ENCODE results near the gene TPM1.

Gene TPM1

DNA sequence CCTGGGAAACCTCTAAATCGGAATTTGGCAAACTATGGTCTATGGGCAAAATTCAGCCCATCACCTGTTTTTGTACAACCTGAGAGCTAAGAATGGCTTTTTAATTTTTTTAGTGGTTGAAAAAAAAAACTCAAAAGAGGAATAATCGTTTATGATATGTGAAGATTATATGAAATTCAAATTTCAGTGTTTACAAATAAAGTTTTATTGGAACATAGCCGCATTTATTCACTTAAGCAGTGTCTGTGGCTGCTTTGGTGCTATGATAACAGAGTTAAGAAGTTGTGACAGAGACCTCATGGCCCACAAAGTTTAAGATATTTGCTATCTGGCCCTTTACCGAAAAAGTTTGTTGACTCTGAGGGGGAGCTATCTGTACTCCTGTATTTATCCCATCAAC, 42.7 kb downstream of the TPM1 start:
- 100% methylated on average over 1 of the region's 4 CpGs for WGBS (ENCODE audit: insufficient coverage)
- ChIA-PET POLR2A (no interaction called here), CTCF (interaction anchor here (0.7 to 11.9 kb wide), 2 partner anchors 40 to 70 kb away, joined by 3 to 213 read pairs; partner anchors contain the start of gene TPM1)
- H3K4me3 ChIP-seq (ENCODE audit: control insufficient read depth in 1 of 7, extremely low read depth in 1 of 7, insufficient read depth in 4 of 7, low read depth in 2 of 7, low read length in 6 of 7) = no peak overlapping the region
- H3K27ac ChIP-seq (ENCODE audit: insufficient read depth in 1 of 2, low read depth in 1 of 2, low read length in 2 of 2, poor library complexity in 1 of 2, severe bottlenecking in 2 of 2) = no peak overlapping the region
- no peak for DNase-seq
- no peaks in the 10 kb centered on the region for H3K9me3 ChIP-seq (ENCODE audit: control extremely low read depth in 1 of 5, control insufficient read depth in 4 of 5, insufficient read depth in 2 of 5, low read depth in 1 of 5, low read length in 4 of 5)
- peaks cover 0 to 12% (median 6%) of the 10 kb centered on the region in 4 experiments for H3K4me1 ChIP-seq (ENCODE audit: control extremely low read depth in 1 of 4, control insufficient read depth in 4 of 4, insufficient read depth in 4 of 4, low read length in 3 of 4)
- no peaks in the 10 kb centered on the region for H3K36me3 ChIP-seq (ENCODE audit: control insufficient read depth in 4 of 4, insufficient read depth in 4 of 4, low read length in 3 of 4)
- H3K27me3 ChIP-seq (replicated peaks in 2 of 5; ENCODE audit: control insufficient read depth in 4 of 5, insufficient read depth in 5 of 5, low read length in 4 of 5) = no peaks in the 10 kb centered on the region

GRCh38 chr15:63086271-63086670, 43.7 kb downstream of the TPM1 start:
- CTCF ChIA-PET = interaction anchor here (11.9 kb wide), 1 partner anchor 41 kb away, joined by 213 read pairs; the partner anchor contains the start of gene TPM1
- H3K36me3 ChIP-seq (ENCODE audit: control insufficient read depth in 4 of 4, insufficient read depth in 4 of 4, low read length in 3 of 4) = no peaks in the 10 kb centered on the region
- WGBS (ENCODE audit: insufficient coverage) = 92% methylated on average over 4 of the region's 4 CpGs
- H3K27ac ChIP-seq (ENCODE audit: insufficient read depth in 1 of 2, low read depth in 1 of 2, low read length in 2 of 2, poor library complexity in 1 of 2, severe bottlenecking in 2 of 2) = no peak overlapping the region
- H3K9me3 ChIP-seq (ENCODE audit: control extremely low read depth in 1 of 5, control insufficient read depth in 4 of 5, insufficient read depth in 2 of 5, low read depth in 1 of 5, low read length in 4 of 5) = no peaks in the 10 kb centered on the region
- H3K4me3 ChIP-seq (ENCODE audit: control insufficient read depth in 1 of 7, extremely low read depth in 1 of 7, insufficient read depth in 4 of 7, low read depth in 2 of 7, low read length in 6 of 7) = no peak overlapping the region
- H3K27me3 ChIP-seq (replicated peaks in 2 of 5; ENCODE audit: control insufficient read depth in 4 of 5, insufficient read depth in 5 of 5, low read length in 4 of 5) = no peaks in the 10 kb centered on the region
- no peak for DNase-seq
- POLR2A ChIA-PET = no interaction called here
- H3K4me1 ChIP-seq (ENCODE audit: control extremely low read depth in 1 of 4, control insufficient read depth in 4 of 4, insufficient read depth in 4 of 4, low read length in 3 of 4) = peaks cover 0 to 12% (median 6%) of the 10 kb centered on the region in 4 experiments

- no peaks in the 10 kb centered on the region for H3K36me3 ChIP-seq (ENCODE audit: control insufficient read depth in 4 of 4, insufficient read depth in 4 of 4, low read length in 3 of 4)
- WGBS (ENCODE audit: insufficient coverage) = no CpG with 5 or more reads among the region's 5 CpGs
- ChIA-PET POLR2A (interaction anchor here (0.7 kb wide), 1 partner anchor 36 kb away, joined by 4 read pairs; no protein-coding TSS in a partner anchor), CTCF (interaction anchor here (0.6 to 11.9 kb wide), 2 partner anchors 19 to 42 kb away, joined by 3 to 213 read pairs; partner anchors contain the start of gene TPM1)
- no peaks in the 10 kb centered on the region for H3K9me3 ChIP-seq (ENCODE audit: control extremely low read depth in 1 of 5, control insufficient read depth in 4 of 5, insufficient read depth in 2 of 5, low read depth in 1 of 5, low read length in 4 of 5)
- peaks cover 0 to 12% (median 6%) of the 10 kb centered on the region in 4 experiments for H3K4me1 ChIP-seq (ENCODE audit: control extremely low read depth in 1 of 4, control insufficient read depth in 4 of 4, insufficient read depth in 4 of 4, low read length in 3 of 4)
- H3K27me3 ChIP-seq (replicated peaks in 2 of 5; ENCODE audit: control insufficient read depth in 4 of 5, insufficient read depth in 5 of 5, low read length in 4 of 5) = no peaks in the 10 kb centered on the region
- H3K27ac ChIP-seq (ENCODE audit: insufficient read depth in 1 of 2, low read depth in 1 of 2, low read length in 2 of 2, poor library complexity in 1 of 2, severe bottlenecking in 2 of 2) = no peak overlapping the region
- H3K4me3 ChIP-seq (ENCODE audit: control insufficient read depth in 1 of 7, extremely low read depth in 1 of 7, insufficient read depth in 4 of 7, low read depth in 2 of 7, low read length in 6 of 7) = no peak overlapping the region
- DNase-seq = no peak
These were observed 44.4 kb downstream of the TPM1 start for GRCh38 chr15:63086947-63087346.

DNA sequence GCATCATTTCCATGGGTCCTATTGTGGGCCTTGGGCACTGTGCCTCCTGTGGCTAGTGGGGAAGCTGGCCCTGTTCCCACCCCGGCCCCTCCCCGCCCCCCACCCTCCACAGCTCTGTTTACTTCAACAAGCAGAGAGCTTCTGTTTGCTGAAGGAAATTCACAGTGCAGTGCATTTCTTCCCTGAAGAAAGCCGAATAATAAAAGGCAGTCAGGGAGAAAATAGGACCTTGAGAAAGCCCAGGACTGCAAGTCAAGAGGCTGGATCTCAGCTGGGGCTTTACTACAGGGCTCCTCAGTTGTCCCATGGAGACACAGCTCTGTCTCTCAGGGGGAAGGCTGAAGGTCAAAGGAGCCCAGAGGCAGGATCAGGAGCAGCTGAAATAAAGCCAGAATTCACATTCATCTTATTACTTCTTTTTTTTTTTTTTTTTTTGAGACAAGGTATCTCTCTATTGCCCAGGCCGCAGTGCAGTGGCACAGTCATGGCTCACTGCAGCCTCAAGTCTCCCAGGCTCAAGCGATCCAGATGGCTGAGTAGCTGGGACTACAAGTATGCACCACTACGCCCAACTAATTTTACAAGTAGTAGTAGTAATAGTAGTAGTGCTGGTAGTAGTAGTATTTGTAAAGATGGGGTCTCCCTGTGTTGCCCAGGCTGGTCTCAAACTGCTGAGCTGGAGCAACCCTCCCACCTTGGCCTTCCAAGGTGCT, 46.1 kb downstream of the TPM1 start:
- H3K4me1 ChIP-seq (ENCODE audit: control extremely low read depth in 1 of 4, control insufficient read depth in 4 of 4, insufficient read depth in 4 of 4, low read length in 3 of 4) = peaks cover 0 to 16% (median 6%) of the 10 kb centered on the region in 4 experiments
- no peak overlapping the region for H3K4me3 ChIP-seq (ENCODE audit: control insufficient read depth in 1 of 7, extremely low read depth in 1 of 7, insufficient read depth in 4 of 7, low read depth in 2 of 7, low read length in 6 of 7)
- H3K9me3 ChIP-seq (ENCODE audit: control extremely low read depth in 1 of 5, control insufficient read depth in 4 of 5, insufficient read depth in 2 of 5, low read depth in 1 of 5, low read length in 4 of 5) = no peaks in the 10 kb centered on the region
- no peaks in the 10 kb centered on the region for H3K27me3 ChIP-seq (replicated peaks in 2 of 5; ENCODE audit: control insufficient read depth in 4 of 5, insufficient read depth in 5 of 5, low read length in 4 of 5)
- no peak for DNase-seq
- no peak overlapping the region for H3K27ac ChIP-seq (ENCODE audit: insufficient read depth in 1 of 2, low read depth in 1 of 2, low read length in 2 of 2, poor library complexity in 1 of 2, severe bottlenecking in 2 of 2)
- ChIA-PET CTCF (interaction anchor here (1.0 to 11.9 kb wide), 4 partner anchors 13 to 44 kb away, joined by 3 to 213 read pairs (median 4); partner anchors contain the start of gene TPM1), POLR2A (no interaction called here)
- no peaks in the 10 kb centered on the region for H3K36me3 ChIP-seq (ENCODE audit: control insufficient read depth in 4 of 4, insufficient read depth in 4 of 4, low read length in 3 of 4)
- 0% methylated on average over 1 of the region's 6 CpGs for WGBS (ENCODE audit: insufficient coverage)

DNA sequence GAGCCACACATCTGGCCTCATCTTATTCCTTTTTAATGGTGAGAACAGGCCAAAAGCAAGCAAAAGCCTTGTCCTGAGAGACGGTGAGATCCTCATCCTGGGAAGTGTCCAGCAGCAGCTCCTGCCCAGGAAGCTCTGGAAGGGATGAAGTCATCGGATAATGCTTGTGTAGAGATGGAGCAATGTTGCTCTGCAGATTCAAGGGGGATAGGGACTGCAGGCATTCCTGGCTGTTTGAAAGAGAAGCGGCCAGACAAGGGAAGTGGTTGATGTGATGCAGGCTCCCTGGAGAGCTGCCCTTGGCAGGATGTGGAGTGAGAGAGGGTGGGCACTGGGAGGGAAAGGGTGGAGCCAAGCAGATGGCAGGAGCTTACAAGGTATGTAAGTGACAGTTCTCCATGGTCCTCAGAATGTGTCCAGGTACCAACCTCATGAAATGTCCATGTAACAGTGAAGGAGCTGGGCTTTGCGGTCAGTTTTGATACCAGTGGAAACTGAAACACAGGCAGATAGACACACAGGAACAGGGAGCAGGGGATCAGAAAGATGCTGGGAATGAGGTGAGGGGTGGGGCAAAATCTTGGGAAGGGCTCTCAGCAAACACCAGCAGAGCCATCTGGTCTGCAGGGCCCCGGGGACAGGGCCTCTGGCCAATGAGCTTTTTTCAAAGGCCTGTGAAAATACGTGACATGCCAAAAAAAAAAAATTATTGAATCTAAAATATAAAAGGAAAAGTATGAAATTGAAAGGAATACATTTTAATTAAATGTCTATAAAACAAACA, 46.9 kb downstream of the TPM1 start:
- Histone ChIP-seq H3K36me3 (ENCODE audit: control insufficient read depth in 4 of 4, insufficient read depth in 4 of 4, low read length in 3 of 4) (no peaks in the 10 kb centered on the region), H3K4me3 (ENCODE audit: control insufficient read depth in 1 of 7, extremely low read depth in 1 of 7, insufficient read depth in 4 of 7, low read depth in 2 of 7, low read length in 6 of 7) (no peak overlapping the region), H3K4me1 (ENCODE audit: control extremely low read depth in 1 of 4, control insufficient read depth in 4 of 4, insufficient read depth in 4 of 4, low read length in 3 of 4) (peaks cover 0 to 17% (median 6%) of the 10 kb centered on the region in 4 experiments), H3K9me3 (ENCODE audit: control extremely low read depth in 1 of 5, control insufficient read depth in 4 of 5, insufficient read depth in 2 of 5, low read depth in 1 of 5, low read length in 4 of 5) (no peaks in the 10 kb centered on the region), H3K27ac (ENCODE audit: insufficient read depth in 1 of 2, low read depth in 1 of 2, low read length in 2 of 2, poor library complexity in 1 of 2, severe bottlenecking in 2 of 2) (no peak overlapping the region), H3K27me3 (replicated peaks in 2 of 5; ENCODE audit: control insufficient read depth in 4 of 5, insufficient read depth in 5 of 5, low read length in 4 of 5) (no peaks in the 10 kb centered on the region)
- ChIA-PET CTCF (interaction anchor here (1.0 to 11.9 kb wide), 4 partner anchors 14 to 45 kb away, joined by 3 to 213 read pairs (median 4); partner anchors contain the start of gene TPM1), POLR2A (no interaction called here)
- no peak for DNase-seq
- WGBS (ENCODE audit: insufficient coverage) = 67% methylated on average over 4 of the region's 6 CpGs

DNA sequence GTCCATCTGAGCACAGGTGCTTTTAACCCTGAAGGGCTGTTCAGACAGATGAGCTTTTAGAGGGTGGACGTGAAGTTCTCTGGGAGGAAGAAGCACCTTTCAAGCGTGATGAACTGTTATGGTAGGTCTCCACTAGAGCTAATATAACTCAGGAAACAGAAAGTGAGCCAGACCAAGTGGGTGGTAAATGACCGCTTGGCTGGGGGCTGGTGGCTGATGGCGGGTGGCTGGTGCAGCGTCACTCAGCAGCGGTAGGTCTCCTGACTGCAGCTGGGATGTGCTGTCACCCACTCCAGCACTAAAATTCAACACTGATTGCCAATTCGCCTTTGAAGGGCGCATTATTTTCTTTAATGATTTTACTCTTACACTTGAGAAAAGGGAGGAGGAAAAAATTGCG, 47.9 kb downstream of the TPM1 start:
- Histone ChIP-seq H3K4me1 (ENCODE audit: control extremely low read depth in 1 of 4, control insufficient read depth in 4 of 4, insufficient read depth in 4 of 4, low read length in 3 of 4) (peaks cover 0 to 17% (median 6%) of the 10 kb centered on the region in 4 experiments), H3K27me3 (replicated peaks in 2 of 5; ENCODE audit: control insufficient read depth in 4 of 5, insufficient read depth in 5 of 5, low read length in 4 of 5) (no peaks in the 10 kb centered on the region), H3K36me3 (ENCODE audit: control insufficient read depth in 4 of 4, insufficient read depth in 4 of 4, low read length in 3 of 4) (no peaks in the 10 kb centered on the region), H3K27ac (ENCODE audit: insufficient read depth in 1 of 2, low read depth in 1 of 2, low read length in 2 of 2, poor library complexity in 1 of 2, severe bottlenecking in 2 of 2) (no peak overlapping the region), H3K4me3 (ENCODE audit: control insufficient read depth in 1 of 7, extremely low read depth in 1 of 7, insufficient read depth in 4 of 7, low read depth in 2 of 7, low read length in 6 of 7) (no peak overlapping the region), H3K9me3 (ENCODE audit: control extremely low read depth in 1 of 5, control insufficient read depth in 4 of 5, insufficient read depth in 2 of 5, low read depth in 1 of 5, low read length in 4 of 5) (no peaks in the 10 kb centered on the region)
- CTCF ChIA-PET = interaction anchor here (0.9 to 11.9 kb wide), 2 partner anchors 34 to 46 kb away, joined by 3 to 213 read pairs; partner anchors contain the start of gene TPM1
- POLR2A ChIA-PET = no interaction called here
- no peak for DNase-seq
- WGBS (ENCODE audit: insufficient coverage) = 91% methylated on average over 6 of the region's 9 CpGs
